ENCODE data around the gene ARMC7. TPM values are rescaled to one million over a fixed set of nuclear protein-coding genes. Genes with fewer than 3 reads are reported as not detected.

ARMC7 gene
- total and polyA plus RNA-seq, 2 of the 13 experiments (the other 11 are each of a cell fraction or from before 2014, with no cell fraction given) = 3.9 to 4.2 TPM

- TF ChIP-seq MAFF (IDR thresholded peaks at IDR 0.05; ENCODE audit: low read depth, low read length) = no peak
- TF ChIP-seq ZNF10 (CRISPR knock-in tag; IDR thresholded peaks at IDR 0.05; ENCODE audit: borderline replicate concordance, low read depth) = no peak
- TF ChIP-seq DRAP1 (CRISPR knock-in tag; IDR thresholded peaks at IDR 0.05) = no peak; the same call in 1 of the 2 replicates
- no peak for TF ChIP-seq RFXANK (CRISPR knock-in tag; IDR thresholded peaks at IDR 0.05)
- no peak for TF ChIP-seq ZNF816 (CRISPR knock-in tag; IDR thresholded peaks at IDR 0.05; ENCODE audit: borderline replicate concordance)
- TF ChIP-seq EHMT2 (IDR thresholded peaks at IDR 0.05; ENCODE audit: borderline replicate concordance, low read depth, low read length) = no peak
- TF ChIP-seq, protein P1, sequence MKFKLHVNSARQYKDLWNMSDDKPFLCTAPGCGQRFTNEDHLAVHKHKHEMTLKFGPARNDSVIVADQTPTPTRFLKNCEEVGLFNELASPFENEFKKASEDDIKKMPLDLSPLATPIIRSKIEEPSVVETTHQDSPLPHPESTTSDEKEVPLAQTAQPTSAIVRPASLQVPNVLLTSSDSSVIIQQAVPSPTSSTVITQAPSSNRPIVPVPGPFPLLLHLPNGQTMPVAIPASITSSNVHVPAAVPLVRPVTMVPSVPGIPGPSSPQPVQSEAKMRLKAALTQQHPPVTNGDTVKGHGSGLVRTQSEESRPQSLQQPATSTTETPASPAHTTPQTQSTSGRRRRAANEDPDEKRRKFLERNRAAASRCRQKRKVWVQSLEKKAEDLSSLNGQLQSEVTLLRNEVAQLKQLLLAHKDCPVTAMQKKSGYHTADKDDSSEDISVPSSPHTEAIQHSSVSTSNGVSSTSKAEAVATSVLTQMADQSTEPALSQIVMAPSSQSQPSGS (CRISPR knock-in tag; IDR thresholded peaks at IDR 0.05) = no peak
- TF ChIP-seq, protein P2, sequence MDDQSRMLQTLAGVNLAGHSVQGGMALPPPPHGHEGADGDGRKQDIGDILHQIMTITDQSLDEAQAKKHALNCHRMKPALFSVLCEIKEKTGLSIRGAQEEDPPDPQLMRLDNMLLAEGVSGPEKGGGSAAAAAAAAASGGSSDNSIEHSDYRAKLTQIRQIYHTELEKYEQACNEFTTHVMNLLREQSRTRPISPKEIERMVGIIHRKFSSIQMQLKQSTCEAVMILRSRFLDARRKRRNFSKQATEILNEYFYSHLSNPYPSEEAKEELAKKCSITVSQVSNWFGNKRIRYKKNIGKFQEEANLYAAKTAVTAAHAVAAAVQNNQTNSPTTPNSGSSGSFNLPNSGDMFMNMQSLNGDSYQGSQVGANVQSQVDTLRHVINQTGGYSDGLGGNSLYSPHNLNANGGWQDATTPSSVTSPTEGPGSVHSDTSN (CRISPR knock-in tag; IDR thresholded peaks at IDR 0.05; ENCODE audit: borderline replicate concordance) = no peak
- TF ChIP-seq ZNF670 (CRISPR knock-in tag; IDR thresholded peaks at IDR 0.05; ENCODE audit: borderline replicate concordance) = no peak
- TF ChIP-seq KDM1A (CRISPR knock-in tag; IDR thresholded peaks at IDR 0.05) = 0 out of 2 replicates have a peak, but pooled peaks have one; percentile 40
- TF ChIP-seq IRX3 (CRISPR knock-in tag; IDR thresholded peaks at IDR 0.05; ENCODE audit: borderline replicate concordance, low read depth) = no peak
- TF ChIP-seq ZNF614 (CRISPR knock-in tag; IDR thresholded peaks at IDR 0.05; ENCODE audit: borderline replicate concordance) = no peak; the same call in 1 of the 2 replicates
- no peak for TF ChIP-seq CREBL2 (CRISPR knock-in tag; IDR thresholded peaks at IDR 0.05; ENCODE audit: borderline replicate concordance)
- TF ChIP-seq SMAD3 (CRISPR knock-in tag; IDR thresholded peaks at IDR 0.05) = 0 out of 2 replicates have a peak, but pooled peaks have one; percentile 17
- TF ChIP-seq, protein P3, sequence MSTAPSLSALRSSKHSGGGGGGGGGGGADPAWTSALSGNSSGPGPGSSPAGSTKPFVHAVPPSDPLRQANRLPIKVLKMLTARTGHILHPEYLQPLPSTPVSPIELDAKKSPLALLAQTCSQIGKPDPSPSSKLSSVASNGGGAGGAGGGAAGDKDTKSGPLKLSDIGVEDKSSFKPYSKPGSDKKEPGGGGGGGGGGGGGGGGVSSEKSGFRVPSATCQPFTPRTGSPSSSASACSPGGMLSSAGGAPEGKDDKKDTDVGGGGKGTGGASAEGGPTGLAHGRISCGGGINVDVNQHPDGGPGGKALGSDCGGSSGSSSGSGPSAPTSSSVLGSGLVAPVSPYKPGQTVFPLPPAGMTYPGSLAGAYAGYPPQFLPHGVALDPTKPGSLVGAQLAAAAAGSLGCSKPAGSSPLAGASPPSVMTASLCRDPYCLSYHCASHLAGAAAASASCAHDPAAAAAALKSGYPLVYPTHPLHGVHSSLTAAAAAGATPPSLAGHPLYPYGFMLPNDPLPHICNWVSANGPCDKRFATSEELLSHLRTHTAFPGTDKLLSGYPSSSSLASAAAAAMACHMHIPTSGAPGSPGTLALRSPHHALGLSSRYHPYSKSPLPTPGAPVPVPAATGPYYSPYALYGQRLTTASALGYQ (CRISPR knock-in tag; IDR thresholded peaks at IDR 0.05) = peak; percentile 87
- peak; percentile 20; the same call in 1 of the 2 replicates for TF ChIP-seq MEIS1 (CRISPR knock-in tag; IDR thresholded peaks at IDR 0.05; ENCODE audit: borderline replicate concordance)
- no peak for TF ChIP-seq ZKSCAN1 (IDR thresholded peaks at IDR 0.05; ENCODE audit: low read length)
- TF ChIP-seq NR2F1 (CRISPR knock-in tag; IDR thresholded peaks at IDR 0.05) = peak; percentile 46 to 48; a peak in 2 of 4 replicates
- TF ChIP-seq SRSF1 (optimal IDR thresholded peaks at IDR 0.05; ENCODE audit: low read depth, low read length) = no peak
- TF ChIP-seq ATF3 (CRISPR knock-in tag; IDR thresholded peaks at IDR 0.05) = no peak
Observed at GRCh38 chr17:75086496-75087181, 23.1 kb upstream of the ARMC7 start (continued).
